HL-60/S4 treated with retinoic acid at 250 ng/mL for 4 days and 3 days (cell line): ENCODE measurements around the gene MINDY1.

Source experiments
- in situ Hi-C: fragments of 300-500 bp; cut with MboI; formaldehyde crosslinking; loops from 2 replicates; pipeline ENCODE4 v1.7.0; 2022; ENCODE audit warnings: low sequenced_read_pairs

MINDY1 gene

GRCh38 chr1:151006327-151007052 is at the start of gene MINDY1:
Gene MINDY1, minus strand, starts transcription at chr1:151006902. Its CDS starts 4,285 bp downstream, at chr1:151002617.
- in situ Hi-C loops, result no loop called here

DNA sequence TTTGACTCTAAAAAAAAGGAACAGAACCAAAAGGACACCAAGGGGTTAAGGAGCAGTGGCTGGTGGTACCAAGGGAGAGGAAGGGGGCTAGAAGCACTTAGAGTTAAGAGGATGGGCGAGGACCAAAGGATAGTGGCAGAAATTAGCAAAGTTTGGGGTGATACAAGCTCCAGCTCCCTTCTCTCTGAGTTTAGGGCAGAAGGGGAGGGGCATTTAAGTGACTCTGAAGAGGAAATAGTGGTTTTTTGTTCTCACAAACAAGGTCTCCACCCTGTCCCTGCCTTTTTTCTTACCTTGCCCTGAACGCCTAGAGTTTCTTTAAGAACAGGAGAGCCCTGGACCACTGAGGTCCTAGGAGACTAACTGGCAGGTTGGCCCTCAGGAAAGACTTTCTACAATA is 49.4 kb upstream of the MINDY1 start:
- in situ Hi-C loops, result no loop called here

- in situ Hi-C loops, result no loop called here
These were observed 48.9 kb upstream of the MINDY1 start for GRCh38 chr1:151055581-151055980.

DNA sequence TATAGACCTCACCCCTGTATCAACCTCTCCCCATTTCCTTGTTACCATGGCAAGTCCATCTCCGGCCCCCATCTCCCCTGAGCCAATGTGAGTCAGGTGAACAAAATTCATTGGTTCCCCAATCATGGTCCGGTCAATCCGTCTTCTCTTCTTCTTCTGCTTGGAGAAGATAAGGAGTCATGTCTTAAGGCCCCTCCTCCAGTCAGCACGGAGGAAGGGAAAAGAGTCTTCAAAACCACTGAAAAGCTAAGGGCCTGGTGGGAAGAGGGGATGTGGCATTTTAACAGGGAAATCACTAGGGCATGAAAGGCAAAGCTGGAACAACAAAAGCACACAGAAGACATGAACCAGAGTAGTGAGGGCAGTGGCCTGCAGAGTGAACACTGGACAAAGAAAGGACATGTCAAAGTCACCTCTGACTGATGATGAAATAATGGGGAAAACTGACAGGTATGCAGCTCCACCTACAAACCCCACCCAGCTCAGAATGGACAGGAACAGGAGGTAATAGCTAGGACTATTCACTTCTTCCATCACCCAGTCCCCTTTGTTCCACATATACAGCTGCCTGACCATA is 48.4 kb upstream of the MINDY1 start:
- in situ Hi-C loops, result no loop called here

DNA sequence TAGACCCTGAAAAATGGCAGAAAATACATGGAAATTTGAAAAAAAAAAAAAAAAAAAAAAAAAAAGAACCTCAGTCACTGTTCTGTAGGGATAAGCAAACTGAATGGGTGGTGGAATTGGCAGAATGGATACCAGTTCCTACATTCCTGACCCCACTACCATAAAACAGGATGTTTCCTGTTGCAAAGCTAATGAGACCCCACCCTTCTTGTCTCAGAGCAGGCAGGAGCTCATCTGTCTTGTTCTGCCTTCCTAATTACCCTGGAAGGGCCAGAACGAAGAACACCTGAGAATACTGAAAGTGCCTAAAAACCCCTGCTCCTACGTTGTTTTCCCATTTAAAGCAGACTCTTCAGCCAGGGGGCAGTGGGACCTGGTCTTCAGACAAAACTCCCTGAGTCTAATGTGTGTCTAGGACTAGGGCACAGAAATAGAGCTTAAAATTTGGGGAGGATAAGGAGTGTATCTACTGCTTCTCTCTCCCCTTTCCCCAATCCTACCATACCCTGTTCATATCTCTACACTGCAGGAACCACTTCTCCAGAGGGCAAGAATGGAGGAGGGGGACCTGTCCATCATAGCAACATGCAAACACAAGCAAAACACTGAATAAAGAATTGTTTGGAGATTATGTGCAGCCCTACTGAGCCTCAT is 44.8 kb upstream of the MINDY1 start:
- in situ Hi-C loops, result no loop called here

GRCh38 chr1:151050051-151050688 is 43.5 kb upstream of the MINDY1 start:
- in situ Hi-C loops, result no loop called here

DNA sequence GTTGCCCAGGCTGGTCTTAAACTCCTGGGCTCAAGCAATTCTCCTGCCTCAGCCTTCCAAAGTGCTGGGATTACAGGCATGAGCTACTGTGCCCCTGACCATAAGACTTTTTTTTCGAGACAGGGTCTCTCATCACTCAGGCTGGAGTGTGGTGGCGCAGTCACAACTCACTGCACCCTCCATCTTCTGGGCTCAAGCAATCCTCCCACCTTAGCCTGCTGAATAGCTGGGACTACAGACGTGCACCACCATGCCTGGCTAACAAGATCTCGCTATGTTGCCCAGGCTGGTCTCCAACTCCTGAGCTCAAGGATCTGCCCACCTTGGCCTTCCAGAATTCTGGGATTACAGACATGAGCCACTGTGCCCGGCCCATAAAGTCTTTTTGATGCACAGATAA is 42.8 kb upstream of the MINDY1 start:
- in situ Hi-C loops, result no loop called here

DNA sequence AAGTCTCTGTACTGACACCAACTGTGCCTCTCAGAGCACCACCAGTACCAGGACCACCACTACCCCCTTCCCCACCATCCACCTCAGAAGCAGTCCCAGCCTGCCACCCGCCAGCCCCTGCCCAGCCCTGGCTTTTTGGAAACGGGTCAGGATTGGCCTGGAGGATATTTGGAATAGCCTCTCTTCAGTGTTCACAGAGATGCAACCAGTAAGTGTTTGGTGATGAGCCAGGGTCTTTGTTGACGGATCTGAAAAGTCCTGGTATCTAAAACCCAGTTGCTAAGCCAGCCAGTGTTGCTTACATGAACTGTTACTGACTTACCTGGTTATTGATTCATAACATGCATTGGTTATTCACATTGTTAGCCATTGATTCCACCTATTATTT is 41.9 kb upstream of the MINDY1 start:
- in situ Hi-C loops, result no loop called here

DNA sequence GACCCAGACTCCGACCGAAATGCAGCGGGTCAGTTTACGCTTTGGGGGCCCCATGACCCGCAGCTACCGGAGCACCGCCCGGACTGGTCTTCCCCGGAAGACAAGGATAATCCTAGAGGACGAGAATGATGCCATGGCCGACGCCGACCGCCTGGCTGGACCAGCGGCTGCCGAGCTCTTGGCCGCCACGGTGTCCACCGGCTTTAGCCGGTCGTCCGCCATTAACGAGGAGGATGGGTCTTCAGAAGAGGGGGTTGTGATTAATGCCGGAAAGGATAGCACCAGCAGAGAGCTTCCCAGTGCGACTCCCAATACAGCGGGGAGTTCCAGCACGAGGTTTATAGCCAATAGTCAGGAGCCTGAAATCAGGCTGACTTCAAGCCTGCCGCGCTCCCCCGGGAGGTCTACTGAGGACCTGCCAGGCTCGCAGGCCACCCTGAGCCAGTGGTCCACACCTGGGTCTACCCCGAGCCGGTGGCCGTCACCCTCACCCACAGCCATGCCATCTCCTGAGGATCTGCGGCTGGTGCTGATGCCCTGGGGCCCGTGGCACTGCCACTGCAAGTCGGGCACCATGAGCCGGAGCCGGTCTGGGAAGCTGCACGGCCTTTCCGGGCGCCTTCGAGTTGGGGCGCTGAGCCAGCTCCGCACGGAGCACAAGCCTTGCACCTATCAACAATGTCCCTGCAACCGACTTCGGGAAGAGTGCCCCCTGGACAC is 41.4 kb upstream of the MINDY1 start:
- in situ Hi-C loops, result no loop called here

DNA sequence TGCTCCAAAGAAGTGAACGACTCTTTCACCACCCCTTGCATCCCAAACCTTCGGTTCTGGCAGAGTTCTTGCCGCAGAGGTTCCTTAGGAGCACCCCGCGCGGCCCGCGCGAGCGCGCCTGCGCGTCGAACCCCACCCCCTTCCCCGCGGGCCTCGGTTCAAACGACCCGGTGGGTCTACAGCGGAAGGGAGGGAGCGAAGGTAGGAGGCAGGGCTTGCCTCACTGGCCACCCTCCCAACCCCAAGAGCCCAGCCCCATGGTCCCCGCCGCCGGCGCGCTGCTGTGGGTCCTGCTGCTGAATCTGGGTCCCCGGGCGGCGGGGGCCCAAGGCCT is 40.9 kb upstream of the MINDY1 start, which contains the start of gene C1orf56:
TSS of gene C1orf56 (plus strand) at position 161 of the 334 bp plus-strand sequence. CDS start at position 258, 97 bp downstream.
- in situ Hi-C loops, result no loop called here

DNA sequence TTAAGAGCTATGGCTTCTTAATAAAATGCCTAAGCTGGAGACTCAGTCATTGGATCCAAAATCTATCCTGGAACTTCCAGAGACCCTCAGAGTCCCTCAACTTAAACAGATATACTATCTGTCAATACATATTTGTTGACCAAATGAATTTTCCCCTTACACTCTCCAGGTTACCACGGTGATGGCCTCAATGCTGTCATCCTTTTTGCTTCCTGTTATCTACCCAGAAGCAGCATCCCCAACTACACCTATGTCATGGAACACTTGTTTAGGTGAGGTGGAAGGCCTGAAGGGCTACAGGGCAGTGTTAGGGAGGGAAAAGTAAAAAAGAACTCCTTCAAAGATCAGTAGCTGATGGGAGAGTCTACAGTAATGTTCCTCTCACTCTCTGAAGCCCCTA is 36.5 kb upstream of the MINDY1 start:
- in situ Hi-C loops, result no loop called here

DNA sequence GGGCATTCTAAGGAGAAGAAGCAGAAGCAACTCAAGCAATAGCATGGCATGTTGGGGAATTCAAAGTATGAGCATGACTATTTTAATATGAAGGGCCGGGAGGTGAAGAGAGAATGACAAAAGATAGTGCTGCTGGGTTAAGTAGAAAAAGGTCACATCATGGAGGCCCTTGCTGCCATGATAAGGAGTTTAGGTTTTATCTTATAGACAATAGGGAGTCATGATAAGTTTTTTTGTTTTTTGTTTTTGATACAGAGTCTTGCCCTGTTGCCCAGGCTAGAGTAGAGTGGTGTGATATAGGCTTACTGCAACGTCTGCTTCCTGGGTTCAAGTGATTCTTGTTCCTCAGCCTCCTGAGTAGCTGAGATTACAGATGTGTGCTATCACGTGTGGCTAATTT is 32.8 kb upstream of the MINDY1 start:
- in situ Hi-C loops, result no loop called here

DNA sequence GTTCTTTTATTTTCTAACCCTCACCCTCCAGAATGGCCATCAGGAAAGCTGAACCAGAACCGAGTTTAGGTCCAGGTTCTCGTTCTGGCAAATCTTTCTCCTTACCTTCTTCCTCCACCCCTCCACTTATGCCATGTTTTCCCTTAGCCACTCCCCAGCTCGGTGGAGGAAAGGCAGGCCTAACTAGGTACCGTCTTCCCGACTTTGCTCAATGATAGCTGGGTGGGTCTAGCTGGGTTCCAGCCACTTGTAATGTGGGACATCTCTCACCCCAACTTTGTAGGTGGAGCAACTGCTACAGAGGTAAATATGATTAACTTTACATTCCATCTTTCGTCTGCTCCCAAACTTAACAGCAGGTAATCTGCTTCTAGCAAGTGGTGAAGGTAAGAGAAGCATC is 30.3 kb upstream of the MINDY1 start:
- in situ Hi-C loops, result no loop called here

- in situ Hi-C loops, result no loop called here
These were observed 29.7 kb upstream of the MINDY1 start, which contains the start of gene BNIPL for GRCh38 chr1:151036356-151036755. Gene BNIPL, plus strand, starts transcription at chr1:151036586. Its CDS starts 140 bp downstream, at chr1:151036726.

- in situ Hi-C loops, result no loop called here
These were observed 28.5 kb upstream of the MINDY1 start for GRCh38 chr1:151035167-151035566.

DNA sequence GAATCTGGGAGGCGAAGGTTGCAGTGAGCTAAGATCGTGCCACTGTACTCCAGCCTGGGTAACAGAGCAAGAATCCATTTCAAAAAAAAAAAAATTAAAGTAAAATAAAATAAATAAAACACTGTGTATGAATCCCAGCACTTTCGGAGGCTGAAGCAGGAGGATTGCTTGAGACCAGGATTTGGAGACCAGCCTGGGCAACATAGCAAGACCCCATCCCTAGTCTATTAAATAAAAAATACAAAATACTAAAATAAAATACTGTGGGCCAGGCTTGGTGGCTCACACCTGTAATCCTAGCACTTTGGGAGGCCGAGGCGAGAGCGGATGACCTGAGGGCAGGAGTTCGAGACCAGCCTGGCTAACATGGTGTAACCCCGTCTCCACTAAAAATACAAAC is 25.5 kb upstream of the MINDY1 start:
- in situ Hi-C loops, result no loop called here

GRCh38 chr1:151026460-151026859 is 19.8 kb upstream of the MINDY1 start:
- in situ Hi-C loops, result no loop called here

GRCh38 chr1:151024540-151025146 is 17.9 kb upstream of the MINDY1 start:
- in situ Hi-C loops, result no loop called here

DNA sequence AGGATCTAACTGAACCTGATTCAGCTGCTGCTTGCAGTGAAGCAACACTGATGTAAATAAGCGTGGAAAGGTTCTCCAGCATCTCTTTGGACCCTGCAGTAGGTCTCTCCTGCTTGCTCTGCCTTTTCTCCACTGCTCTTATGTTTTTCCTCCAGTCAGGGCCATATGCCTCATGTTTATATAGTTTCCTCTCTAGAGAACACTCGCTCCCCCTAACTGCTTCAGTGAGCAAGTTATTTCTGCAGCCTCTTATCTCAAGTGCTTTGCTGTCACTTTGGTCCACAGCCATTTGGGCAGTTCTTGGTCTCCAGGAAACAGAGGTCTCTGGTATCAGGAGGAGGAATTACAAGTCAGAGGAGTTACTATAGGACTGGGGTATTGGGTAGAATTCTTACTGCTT is 6.8 kb upstream of the MINDY1 start:
- in situ Hi-C loops, result no loop called here

GRCh38 chr1:151012684-151013471 is 6.2 kb upstream of the MINDY1 start:
- in situ Hi-C loops, result no loop called here
